ENCODE data around the gene FADS2.

- no peak for TF ChIP-seq CTCF (IDR thresholded peaks at IDR 0.05)
- TF ChIP-seq MAFK (IDR thresholded peaks at IDR 0.05; ENCODE audit: partially characterized antibody): no peak
- no peak for TF ChIP-seq PHF8 (IDR thresholded peaks at IDR 0.05; ENCODE audit: borderline replicate concordance, low read depth)
- no peak for TF ChIP-seq SMC3 (IDR thresholded peaks at IDR 0.05)
- no peak for TF ChIP-seq RFX5 (IDR thresholded peaks at IDR 0.05)
These were observed 46.5 kb upstream of the FADS2 start for GRCh38 chr11:61781585-61781984.

Measured in A549 (cell line).